GM12891 (cell line): ENCODE measurements around the gene PTGIS. TPM values are rescaled to one million over a fixed set of nuclear protein-coding genes. Genes with fewer than 3 reads are reported as not detected.
"Not testable (repeated sequence)": the region's sequence is repeated elsewhere in the genome, so short reads cannot be mapped to it uniquely, and the experiment has no call there.

Experiments
- DNase-seq: peaks from one replicate; pipeline ENCODE4 v3.0.0; 2011; ENCODE audit warnings: low spot score; ENCODE audit not compliant: insufficient read length
- FAIRE-seq: peaks from 2 replicates; lab custom pipeline; 2011; peaks lifted over from hg19 to GRCh38; lab: Jason Lieb, UNC
- PAX5 ChIP-seq: IDR thresholded peaks from 2 replicates; pipeline ENCODE4 v1.6.1; 2011; ENCODE audit warnings: low read length, moderate library complexity, mild to moderate bottlenecking; ENCODE audit not compliant: insufficient read depth, severe bottlenecking
- POLR2A ChIP-seq: IDR thresholded peaks from 2 replicates; pipeline ENCODE4 v1.6.1; 2011; ENCODE audit warnings: low read depth, low read length, control low read depth
- POLR2AphosphoS5 ChIP-seq: IDR thresholded peaks from 2 replicates; pipeline ENCODE4 v1.6.1; 2011; ENCODE audit warnings: low read depth, low read length, control low read depth
- POU2F2 ChIP-seq: IDR thresholded peaks from 2 replicates; pipeline ENCODE4 v1.6.1; 2011; ENCODE audit warnings: low read depth, mild to moderate bottlenecking, control low read depth, low read length, moderate library complexity
- SPI1 ChIP-seq: IDR thresholded peaks from 2 replicates; pipeline ENCODE4 v1.6.1; 2011; ENCODE audit warnings: low read depth, low read length, control low read depth
- TAF1 ChIP-seq: IDR thresholded peaks from 2 replicates; pipeline ENCODE4 v1.6.1; 2011; ENCODE audit warnings: low read depth, low read length, control low read depth
- polyA plus RNA-seq: library from polyadenylated mRNA; unstranded; fragments of >200 nt; gene quantifications from one replicate; pipeline ENCODE4 v1.2.1, GENCODE V29; 2012; ENCODE audit warnings: low read depth, missing spikeins, inconsistent platforms; ENCODE audit not compliant: missing spikeins

The PTGIS gene
- not detected for polyA plus RNA-seq

GRCh38 chr20:49567421-49568277 lies at the start of gene PTGIS:
TSS of gene PTGIS (minus strand) at chr20:49568137. CDS start at chr20:49568116, 21 bp downstream.
- DNase-seq, result no peak
- TF ChIP-seq POU2F2 (no peak), POLR2AphosphoS5 (no peak), PAX5 (no peak), SPI1 (no peak), POLR2A (no peak), TAF1 (no peak)
- no peak for FAIRE-seq

- not testable (repeated sequence) for DNase-seq
- peak; percentile 88 for FAIRE-seq
Observed at GRCh38 chr20:49617394-49617793, 49.5 kb upstream of the PTGIS start.

GRCh38 chr20:49616154-49617007 lies 48.4 kb upstream of the PTGIS start:
- FAIRE-seq (no peak), DNase-seq (no peak)
- TF ChIP-seq POLR2A (no peak), TAF1 (no peak)

- FAIRE-seq (no peak), DNase-seq (no peak)
- TF ChIP-seq TAF1, result no peak
- no peak for TF ChIP-seq PAX5
- no peak for TF ChIP-seq SPI1
- no peak for TF ChIP-seq POLR2A
- TF ChIP-seq POU2F2, result no peak
- no peak for TF ChIP-seq POLR2AphosphoS5
Observed at GRCh38 chr20:49615401-49616153, 47.6 kb upstream of the PTGIS start.

- not testable (repeated sequence) for DNase-seq, FAIRE-seq
Observed at GRCh38 chr20:49615051-49615400, 47.1 kb upstream of the PTGIS start.

- DNase-seq (no peak), FAIRE-seq (no peak)
- no peak for TF ChIP-seq POU2F2
- TF ChIP-seq POLR2A, result no peak
- no peak for TF ChIP-seq POLR2AphosphoS5
- TF ChIP-seq PAX5, result no peak
Observed at GRCh38 chr20:49614338-49615050, 46.6 kb upstream of the PTGIS start.

GRCh38 chr20:49612127-49612738 lies 44.3 kb upstream of the PTGIS start:
- FAIRE-seq (no peak), DNase-seq (no peak)
- TF ChIP-seq TAF1 (no peak), POLR2A (no peak), POU2F2 (no peak), PAX5 (no peak), SPI1 (no peak), POLR2AphosphoS5 (no peak)

GRCh38 chr20:49611539-49612126 lies 43.7 kb upstream of the PTGIS start:
- DNase-seq, FAIRE-seq: not testable (repeated sequence)

- FAIRE-seq (no peak), DNase-seq (peak; percentile 85)
- no peak for TF ChIP-seq SPI1
- no peak for TF ChIP-seq POLR2A
Observed at GRCh38 chr20:49610691-49611538, 43.0 kb upstream of the PTGIS start.
